Testis (tissue), 3 donors: ENCODE results near the gene ALOX5AP. TPM values are rescaled to one million over a fixed set of nuclear protein-coding genes. Genes with fewer than 3 reads are reported as not detected.
"Not testable (repeated sequence)": the region's sequence is repeated elsewhere in the genome, so short reads cannot be mapped to it uniquely, and the experiment has no call there.

ENCODE experiments used
- DNase-seq: peaks from one replicate; pipeline ENCODE4 v3.0.0-alpha.2; 2019
- H3K27ac ChIP-seq, 2 donors: fragments of 200-600 bp; sonication (generic); one replicate each; pipeline ENCODE4 v1.5.1; 2019
- H3K27me3 ChIP-seq: fragments of 200-600 bp; sonication (generic); one replicate; pipeline ENCODE4 v1.5.1; 2019
- H3K36me3 ChIP-seq: fragments of 200-600 bp; sonication (generic); one replicate; pipeline ENCODE4 v1.5.1; 2017; ENCODE audit warnings: low read depth; ENCODE audit errors: missing control alignments
- H3K4me1 ChIP-seq: fragments of 200-600 bp; sonication (generic); one replicate; pipeline ENCODE4 v1.5.1; 2019
- H3K4me3 ChIP-seq, 2 donors: fragments of 200-600 bp; sonication (generic); one replicate each; pipeline ENCODE4 v1.5.1; 2017 to 2019
- H3K9me3 ChIP-seq: fragments of 200-600 bp; sonication (generic); one replicate; pipeline ENCODE4 v1.5.1; 2017
- POLR2A ChIP-seq: fragments of 450-650 bp; IDR thresholded peaks from one replicate; pipeline ENCODE4 v1.6.1; 2017; ENCODE audit warnings: antibody characterized with exemption, mild to moderate bottlenecking, moderate library complexity
- WGBS, 2 donors: methylation state at CpG; one replicate each; pipeline ENCODE4 v1.1.5; 2018; 5-methylcytosine and 5-hydroxymethylcytosine counted together
- intact Hi-C: fragments of 100-400 bp; cut with DNase I; formaldehyde crosslinking; loops from one replicate; pipeline ENCODE4 v1.15.1; 2023; ENCODE audit warnings: low total_unique reads
- polyA plus RNA-seq: library from polyadenylated mRNA; stranded (reverse); fragments of 350-450 nt; fragmentation: Illumina TruSeq; extraction: RNeasy Lipid Tissue Mini Kit (QIAGEN cat#74804); gene quantifications from one replicate; pipeline ENCODE4 v1.2.3, GENCODE V29; 2014; ENCODE audit warnings: low read depth, low replicate concordance; ENCODE audit not compliant: insufficient read depth
- total RNA-seq, 2 donors: library from RNA; depleted of rRNA; stranded (reverse); fragments of >200 nt; gene quantifications; one replicate each; pipeline ENCODE4 v1.2.3, GENCODE V29; 2016
- TF ChIP-seq, protein P1 (sequence below), 3 experiments: fragments of 450-650 bp in 2 of 3; fragments of 200-600 bp in 1 of 3; sonication (generic) in 1 of 3; IDR thresholded peaks; one replicate each; pipeline ENCODE4 v1.5.1; 2016 to 2019; ENCODE audit warnings: antibody characterized with exemption in 3 of 3, mild to moderate bottlenecking in 2 of 3, moderate library complexity in 1 of 3

ALOX5AP gene
- total and polyA plus RNA-seq, 3 donors from 2014 or later, result 2.5 to 13.4 (median 7.3) TPM

DNA sequence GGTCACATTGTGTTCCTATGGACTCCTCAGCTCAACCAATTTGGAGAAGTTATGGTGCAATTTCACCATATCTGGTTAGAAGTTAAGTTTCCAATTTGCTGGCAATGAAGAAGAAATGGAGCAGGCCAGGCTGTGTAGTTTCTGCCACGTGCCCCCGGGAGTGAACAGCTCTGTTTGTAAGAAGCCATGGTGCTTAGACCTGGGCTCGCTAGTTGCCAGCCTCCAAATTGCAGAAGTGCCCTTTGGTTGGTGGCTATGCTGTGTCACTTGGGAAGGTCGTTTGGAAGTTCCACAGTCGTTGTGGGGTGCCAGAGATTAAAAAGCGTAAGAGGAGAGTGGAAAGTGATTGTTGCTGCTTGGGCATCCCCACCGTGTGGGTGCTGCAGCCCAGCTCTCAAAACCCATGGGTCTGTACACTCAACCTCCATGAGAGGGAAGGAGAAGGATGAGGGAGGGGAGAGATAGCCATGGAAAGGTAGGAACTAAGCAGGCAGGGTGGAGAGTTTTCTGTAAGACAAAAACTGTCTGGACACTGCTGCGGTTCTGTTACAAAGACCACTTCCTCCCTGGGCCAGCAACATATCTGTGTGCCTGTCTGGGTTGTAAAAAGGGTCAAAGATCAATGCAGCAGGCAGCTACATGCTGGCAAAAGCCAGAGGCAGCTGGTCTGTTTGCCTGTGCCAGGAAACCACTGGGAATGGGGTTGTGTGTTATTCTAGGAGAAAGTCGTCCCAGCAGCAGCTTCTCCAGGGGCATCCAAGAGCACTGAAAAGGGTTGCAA lies 10.8 kb downstream of the ALOX5AP start:
- H3K4me1 ChIP-seq, result peaks cover 31% of the 10 kb centered on the region
- DNase-seq, result no peak
- WGBS, 2 donors, result 56 to 57% methylated on average over 9 of the region's 9 CpGs
- no peak overlapping the region for H3K27ac ChIP-seq
- no peaks in the 10 kb centered on the region for H3K9me3 ChIP-seq
- no peaks in the 10 kb centered on the region for H3K27me3 ChIP-seq
- no peaks in the 10 kb centered on the region for H3K36me3 ChIP-seq
- intact Hi-C loops, result no loop called here
- H3K4me3 ChIP-seq, result no peak overlapping the region
- TF ChIP-seq POLR2A, result no peak
- TF ChIP-seq, protein P1, sequence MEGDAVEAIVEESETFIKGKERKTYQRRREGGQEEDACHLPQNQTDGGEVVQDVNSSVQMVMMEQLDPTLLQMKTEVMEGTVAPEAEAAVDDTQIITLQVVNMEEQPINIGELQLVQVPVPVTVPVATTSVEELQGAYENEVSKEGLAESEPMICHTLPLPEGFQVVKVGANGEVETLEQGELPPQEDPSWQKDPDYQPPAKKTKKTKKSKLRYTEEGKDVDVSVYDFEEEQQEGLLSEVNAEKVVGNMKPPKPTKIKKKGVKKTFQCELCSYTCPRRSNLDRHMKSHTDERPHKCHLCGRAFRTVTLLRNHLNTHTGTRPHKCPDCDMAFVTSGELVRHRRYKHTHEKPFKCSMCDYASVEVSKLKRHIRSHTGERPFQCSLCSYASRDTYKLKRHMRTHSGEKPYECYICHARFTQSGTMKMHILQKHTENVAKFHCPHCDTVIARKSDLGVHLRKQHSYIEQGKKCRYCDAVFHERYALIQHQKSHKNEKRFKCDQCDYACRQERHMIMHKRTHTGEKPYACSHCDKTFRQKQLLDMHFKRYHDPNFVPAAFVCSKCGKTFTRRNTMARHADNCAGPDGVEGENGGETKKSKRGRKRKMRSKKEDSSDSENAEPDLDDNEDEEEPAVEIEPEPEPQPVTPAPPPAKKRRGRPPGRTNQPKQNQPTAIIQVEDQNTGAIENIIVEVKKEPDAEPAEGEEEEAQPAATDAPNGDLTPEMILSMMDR (IDR thresholded peaks at IDR 0.05), result no peak

DNA sequence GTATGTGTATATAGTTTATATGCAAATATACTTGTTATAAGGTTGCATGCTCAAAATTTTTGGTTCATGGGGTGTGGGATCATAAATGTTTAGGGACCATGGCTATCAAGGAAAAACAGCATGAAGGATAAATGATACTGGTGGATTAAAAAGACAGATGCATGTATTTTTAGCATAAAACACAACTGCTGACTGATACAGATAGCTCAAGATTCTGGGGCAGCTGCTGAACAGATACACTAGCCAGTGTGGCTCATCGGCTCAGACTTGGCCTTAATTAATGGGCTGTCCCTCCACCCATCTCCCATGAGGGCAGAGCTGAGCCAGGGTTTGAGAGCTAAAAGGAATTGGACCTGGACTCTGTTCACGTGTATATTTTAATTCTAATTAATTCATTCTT lies 11.4 kb downstream of the ALOX5AP start:
- intact Hi-C loops, result no loop called here
- H3K9me3 ChIP-seq, result no peaks in the 10 kb centered on the region
- H3K4me3 ChIP-seq, result no peak overlapping the region
- 58 to 68% methylated on average over 2 of the region's 2 CpGs for WGBS, 2 donors
- TF ChIP-seq, protein P1 (IDR thresholded peaks at IDR 0.05), result no peak
- TF ChIP-seq POLR2A, result no peak
- no peak overlapping the region for H3K27ac ChIP-seq
- DNase-seq, result no peak
- peaks cover 31% of the 10 kb centered on the region for H3K4me1 ChIP-seq
- no peaks in the 10 kb centered on the region for H3K27me3 ChIP-seq
- H3K36me3 ChIP-seq, result no peaks in the 10 kb centered on the region

DNA sequence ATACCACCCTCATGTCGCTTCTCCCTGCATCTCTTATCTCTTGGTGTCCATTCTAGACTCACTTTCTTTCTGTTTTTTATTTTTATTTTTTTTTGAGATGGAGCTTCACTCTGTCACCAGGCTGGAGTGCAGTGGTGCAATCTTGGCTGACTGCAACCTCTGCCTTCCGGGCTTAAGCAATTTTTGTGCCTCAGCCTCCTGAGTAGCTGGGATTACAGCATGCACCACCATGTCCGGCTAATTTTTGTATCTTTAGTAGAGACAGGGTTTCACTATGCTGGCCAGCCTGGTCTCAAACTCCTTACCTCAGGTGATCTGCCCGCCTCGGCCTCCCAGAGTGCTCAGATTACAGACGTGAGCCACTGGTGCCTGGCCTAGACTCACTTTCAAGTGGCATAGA lies 12.5 kb downstream of the ALOX5AP start:
- intact Hi-C loops, H3K27me3 ChIP-seq, DNase-seq, H3K9me3 ChIP-seq, H3K27ac ChIP-seq, H3K4me3 ChIP-seq, H3K36me3 ChIP-seq: not testable (repeated sequence)
- H3K4me1 ChIP-seq, result peaks cover 31% of the 10 kb centered on the region
- WGBS, 2 donors, result 91 to 97% methylated on average over 6 of the region's 6 CpGs

DNA sequence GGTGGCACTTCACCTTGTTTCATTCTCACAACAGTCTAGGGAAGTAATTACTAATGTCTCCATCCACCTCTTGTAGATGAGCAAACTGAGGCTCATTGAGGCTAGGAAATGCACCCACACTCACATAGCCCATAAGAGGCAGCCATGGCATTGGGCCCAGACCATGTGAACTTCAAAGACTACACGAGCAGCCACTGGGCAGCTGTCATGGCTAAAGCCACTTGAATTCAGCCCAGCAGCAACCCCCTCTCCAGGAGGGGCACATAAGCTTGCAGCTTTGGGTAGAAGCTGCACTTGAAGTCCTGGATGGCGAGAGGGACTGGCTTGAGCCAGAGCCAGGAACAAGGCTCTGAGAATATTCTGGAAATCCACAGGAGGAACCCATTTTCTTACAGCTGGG lies 13.4 kb downstream of the ALOX5AP start:
- Histone ChIP-seq H3K9me3 (no peaks in the 10 kb centered on the region), H3K27me3 (no peaks in the 10 kb centered on the region), H3K4me1 (peaks cover 23% of the 10 kb centered on the region), H3K36me3 (no peaks in the 10 kb centered on the region), H3K27ac (no peak overlapping the region), H3K4me3 (no peak overlapping the region)
- DNase-seq, result no peak
- 85 to 100% methylated on average over 1 to 2 of the region's 2 CpGs for WGBS, 2 donors
- TF ChIP-seq, protein P1 (IDR thresholded peaks at IDR 0.05), result no peak
- no peak for TF ChIP-seq POLR2A
- intact Hi-C loops, result no loop called here

DNA sequence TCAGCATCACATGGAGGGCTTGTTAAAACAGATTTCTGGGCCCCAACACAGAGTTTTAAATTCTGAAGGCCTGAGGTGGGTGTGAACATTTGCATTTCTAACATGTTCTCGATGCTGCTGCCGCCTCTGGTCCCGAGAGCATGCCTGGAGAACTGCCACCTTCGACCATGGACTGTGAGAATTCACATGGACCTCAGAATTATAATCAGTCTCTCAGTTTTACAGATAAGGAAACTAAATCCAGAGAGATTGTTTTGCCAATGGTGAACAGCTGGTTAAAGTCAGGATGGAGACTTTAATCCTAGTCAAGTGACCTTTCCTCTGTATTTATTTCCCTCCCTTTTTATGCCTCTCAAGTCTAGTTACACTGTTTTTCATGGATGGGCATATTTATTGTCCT lies 14.7 kb downstream of the ALOX5AP start:
- WGBS, 2 donors, result 77 to 92% methylated on average over 4 of the region's 4 CpGs
- Histone ChIP-seq H3K4me3 (no peak overlapping the region), H3K4me1 (peaks cover 12% of the 10 kb centered on the region), H3K27me3 (no peaks in the 10 kb centered on the region), H3K27ac (no peak overlapping the region), H3K9me3 (no peaks in the 10 kb centered on the region), H3K36me3 (no peaks in the 10 kb centered on the region)
- no peak for DNase-seq
- intact Hi-C loops, result no loop called here
- TF ChIP-seq, protein P1 (IDR thresholded peaks at IDR 0.05), result no peak
- TF ChIP-seq POLR2A, result no peak
